Measurements from ENCODE around the gene AKNAD1.
"Not testable (repeated sequence)": the region's sequence is repeated elsewhere in the genome, so short reads cannot be mapped to it uniquely, and the experiment has no call there.

Gene AKNAD1

DNA sequence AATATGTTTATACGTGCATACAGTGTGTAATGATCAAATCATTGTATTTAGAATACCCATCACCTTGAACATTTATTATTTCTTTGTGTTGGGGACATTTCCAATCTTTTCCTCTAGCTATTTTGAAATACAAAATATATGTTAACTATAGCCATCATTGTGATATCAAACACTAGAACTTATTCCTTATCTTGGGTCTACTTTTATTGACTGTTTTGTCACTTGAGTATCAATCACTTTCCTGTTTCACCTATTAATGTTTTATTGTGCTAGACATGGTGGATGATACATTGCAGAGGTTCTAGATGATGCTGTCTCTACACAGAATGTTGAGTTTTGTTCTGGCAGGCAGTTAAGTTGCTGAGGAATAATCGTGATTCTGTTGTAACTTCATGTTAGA, 64.5 kb downstream of the AKNAD1 start:
- H3K4me3 ChIP-seq (ENCODE audit: low read depth, low read length) = no peak overlapping the region
- DNase-seq (ENCODE audit: low read depth) = no peak
- TF ChIP-seq, protein P1, sequence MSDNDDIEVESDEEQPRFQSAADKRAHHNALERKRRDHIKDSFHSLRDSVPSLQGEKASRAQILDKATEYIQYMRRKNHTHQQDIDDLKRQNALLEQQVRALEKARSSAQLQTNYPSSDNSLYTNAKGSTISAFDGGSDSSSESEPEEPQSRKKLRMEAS (IDR thresholded peaks at IDR 0.05; ENCODE audit: low read depth, low read length) = no peak
- TF ChIP-seq POLR2A (IDR thresholded peaks at IDR 0.05; ENCODE audit: extremely low read depth, insufficient read length) = no peak
- no peak for TF ChIP-seq MYC (IDR thresholded peaks at IDR 0.05; ENCODE audit: low read depth, low read length)
- TF ChIP-seq CTCF (IDR thresholded peaks at IDR 0.05; ENCODE audit: low read depth, low read length) = no peak

- DNase-seq (ENCODE audit: low read depth) = no peak
- TF ChIP-seq POLR2A (IDR thresholded peaks at IDR 0.05; ENCODE audit: extremely low read depth, insufficient read length) (no peak), CTCF (IDR thresholded peaks at IDR 0.05; ENCODE audit: low read depth, low read length) (no peak), MYC (IDR thresholded peaks at IDR 0.05; ENCODE audit: low read depth, low read length) (no peak)
- TF ChIP-seq, protein P1 (IDR thresholded peaks at IDR 0.05; ENCODE audit: low read depth, low read length) = no peak
- no peak overlapping the region for H3K4me3 ChIP-seq (ENCODE audit: low read depth, low read length)
Measured at GRCh38 chr1:108791790-108792189, 65.1 kb downstream of the AKNAD1 start.

- no peak for DNase-seq (ENCODE audit: low read depth)
- TF ChIP-seq CTCF (IDR thresholded peaks at IDR 0.05; ENCODE audit: low read depth, low read length) (no peak), POLR2A (IDR thresholded peaks at IDR 0.05; ENCODE audit: extremely low read depth, insufficient read length) (no peak), MYC (IDR thresholded peaks at IDR 0.05; ENCODE audit: low read depth, low read length) (no peak)
- TF ChIP-seq, protein P1 (IDR thresholded peaks at IDR 0.05; ENCODE audit: low read depth, low read length) = no peak
- no peak overlapping the region for H3K4me3 ChIP-seq (ENCODE audit: low read depth, low read length)
Measured at GRCh38 chr1:108785880-108786279, 71.0 kb downstream of the AKNAD1 start.

DNA sequence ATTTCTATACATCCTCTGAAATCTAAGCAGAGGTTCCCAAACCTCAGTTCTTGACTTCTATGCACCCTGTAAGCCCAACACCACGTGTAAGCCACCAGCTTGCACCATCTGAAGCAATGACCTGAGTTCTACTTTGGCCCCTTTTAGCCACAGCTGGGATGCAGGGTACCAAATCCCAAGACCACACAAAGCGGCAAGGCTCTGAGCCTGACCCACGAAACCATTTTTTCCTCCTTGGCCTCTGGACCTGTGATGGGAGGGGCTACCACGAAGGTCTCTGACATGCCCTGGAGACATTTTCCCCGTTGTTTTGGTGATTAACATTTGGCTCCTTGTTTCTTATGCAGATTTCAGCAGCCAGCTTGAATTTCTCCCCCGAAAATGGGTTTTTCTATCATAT, 71.6 kb downstream of the AKNAD1 start:
- TF ChIP-seq, protein P1 (IDR thresholded peaks at IDR 0.05; ENCODE audit: low read depth, low read length) = no peak
- TF ChIP-seq POLR2A (IDR thresholded peaks at IDR 0.05; ENCODE audit: extremely low read depth, insufficient read length) (no peak), CTCF (IDR thresholded peaks at IDR 0.05; ENCODE audit: low read depth, low read length) (no peak), MYC (IDR thresholded peaks at IDR 0.05; ENCODE audit: low read depth, low read length) (no peak)
- H3K4me3 ChIP-seq (ENCODE audit: low read depth, low read length) = no peak overlapping the region
- no peak for DNase-seq (ENCODE audit: low read depth)

GRCh38 chr1:108781575-108781944, 75.3 kb downstream of the AKNAD1 start:
- H3K4me3 ChIP-seq (ENCODE audit: low read depth, low read length); DNase-seq (ENCODE audit: low read depth): not testable (repeated sequence)

DNA sequence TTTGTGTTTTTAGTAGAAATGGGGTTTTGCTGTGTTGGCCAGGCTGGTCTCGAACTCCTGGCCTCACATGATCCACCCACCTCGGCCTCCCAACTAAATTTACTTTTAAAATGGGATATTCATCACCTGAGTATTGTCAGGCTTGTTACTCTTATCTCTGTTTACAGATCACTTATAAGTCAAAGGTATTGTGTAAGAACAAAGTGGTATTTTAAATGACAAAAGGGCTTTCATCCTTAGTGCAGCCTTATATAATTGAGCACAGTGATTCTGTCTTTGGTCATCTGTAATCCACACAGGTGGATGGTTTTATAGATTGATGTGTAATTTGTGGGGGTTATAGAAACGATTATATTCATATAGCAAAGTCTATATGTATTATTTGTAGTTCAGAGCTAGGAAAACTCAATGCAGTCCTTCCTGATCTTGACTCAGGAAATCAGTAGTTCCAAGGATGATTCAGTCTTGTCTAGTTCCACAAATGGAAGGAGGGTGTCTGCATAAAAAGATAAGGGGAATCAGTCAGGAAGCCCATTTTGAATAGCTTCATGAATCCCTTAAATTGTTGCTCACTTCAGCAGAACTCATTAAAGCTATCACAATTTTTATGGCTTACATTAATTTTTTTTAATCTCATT, 75.8 kb downstream of the AKNAD1 start:
- no peak overlapping the region for H3K4me3 ChIP-seq (ENCODE audit: low read depth, low read length)
- DNase-seq (ENCODE audit: low read depth) = no peak
- TF ChIP-seq, protein P1 (IDR thresholded peaks at IDR 0.05; ENCODE audit: low read depth, low read length) = no peak
- TF ChIP-seq CTCF (IDR thresholded peaks at IDR 0.05; ENCODE audit: low read depth, low read length) (no peak), MYC (IDR thresholded peaks at IDR 0.05; ENCODE audit: low read depth, low read length) (no peak), POLR2A (IDR thresholded peaks at IDR 0.05; ENCODE audit: extremely low read depth, insufficient read length) (no peak)
